ENCODE measurements around the gene FNIP2.

DNA sequence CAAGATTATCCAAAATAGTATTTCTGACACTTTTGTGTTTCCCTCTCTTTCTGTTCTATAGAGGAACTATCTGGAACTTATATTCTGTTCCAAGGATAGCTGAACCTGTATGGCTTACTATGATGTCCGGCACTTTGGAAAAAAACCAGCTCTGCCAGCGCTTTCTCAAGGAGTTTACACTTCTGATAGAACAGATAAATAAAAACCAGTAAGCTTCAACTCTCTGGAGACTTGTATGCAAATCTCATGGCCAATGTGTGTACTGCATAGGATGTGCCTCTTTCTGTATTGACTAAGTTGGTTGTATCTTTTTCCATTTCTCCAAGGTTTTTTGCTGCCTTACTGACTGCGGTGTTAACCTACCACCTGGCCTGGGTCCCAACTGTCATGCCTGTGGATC is 92.5 kb downstream of the FNIP2 start:
- TF ChIP-seq EZH2 (IDR thresholded peaks at IDR 0.05; ENCODE audit: insufficient read depth, poor library complexity, severe bottlenecking) (no peak), EZH2phosphoT487 (IDR thresholded peaks at IDR 0.05; ENCODE audit: insufficient read depth, low read depth) (no peak)
